Stomach smooth muscle (tissue), 2 donors: ENCODE measurements around the gene FOXJ3.

Experiments
- H3K27ac ChIP-seq: one replicate; pipeline ENCODE4 v1.7.0; 2013; ENCODE audit warnings: mild to moderate bottlenecking, low read length, inconsistent platforms
- H3K27me3 ChIP-seq, 2 donors: one replicate each; pipeline ENCODE4 v1.7.0; 2013; ENCODE audit warnings: low read length in 2 of 2; ENCODE audit not compliant: insufficient read depth in 2 of 2, control insufficient read depth in 1 of 2
- H3K36me3 ChIP-seq, 2 donors: one replicate each; pipeline ENCODE4 v1.7.0; 2013; ENCODE audit warnings: low read length in 2 of 2; ENCODE audit not compliant: control insufficient read depth in 2 of 2, insufficient read depth in 2 of 2
- H3K4me1 ChIP-seq: one replicate; pipeline ENCODE4 v1.7.0; 2013; ENCODE audit warnings: low read length; ENCODE audit not compliant: control insufficient read depth, insufficient read depth
- H3K4me3 ChIP-seq, 2 donors: one replicate each; pipeline ENCODE4 v1.7.0; 2013; ENCODE audit warnings: low read length in 2 of 2
- H3K9ac ChIP-seq, 2 donors: one replicate each; pipeline ENCODE4 v1.7.0; 2013; ENCODE audit warnings: low read length in 2 of 2, mild to moderate bottlenecking in 1 of 2
- H3K9me3 ChIP-seq, 2 donors: one replicate each; pipeline ENCODE4 v1.7.0; 2013; ENCODE audit warnings: low read length in 2 of 2; ENCODE audit not compliant: control insufficient read depth in 2 of 2
- donor health status: healthy.
- donor health status: Pancreatic carcinoma.

FOXJ3 gene

DNA sequence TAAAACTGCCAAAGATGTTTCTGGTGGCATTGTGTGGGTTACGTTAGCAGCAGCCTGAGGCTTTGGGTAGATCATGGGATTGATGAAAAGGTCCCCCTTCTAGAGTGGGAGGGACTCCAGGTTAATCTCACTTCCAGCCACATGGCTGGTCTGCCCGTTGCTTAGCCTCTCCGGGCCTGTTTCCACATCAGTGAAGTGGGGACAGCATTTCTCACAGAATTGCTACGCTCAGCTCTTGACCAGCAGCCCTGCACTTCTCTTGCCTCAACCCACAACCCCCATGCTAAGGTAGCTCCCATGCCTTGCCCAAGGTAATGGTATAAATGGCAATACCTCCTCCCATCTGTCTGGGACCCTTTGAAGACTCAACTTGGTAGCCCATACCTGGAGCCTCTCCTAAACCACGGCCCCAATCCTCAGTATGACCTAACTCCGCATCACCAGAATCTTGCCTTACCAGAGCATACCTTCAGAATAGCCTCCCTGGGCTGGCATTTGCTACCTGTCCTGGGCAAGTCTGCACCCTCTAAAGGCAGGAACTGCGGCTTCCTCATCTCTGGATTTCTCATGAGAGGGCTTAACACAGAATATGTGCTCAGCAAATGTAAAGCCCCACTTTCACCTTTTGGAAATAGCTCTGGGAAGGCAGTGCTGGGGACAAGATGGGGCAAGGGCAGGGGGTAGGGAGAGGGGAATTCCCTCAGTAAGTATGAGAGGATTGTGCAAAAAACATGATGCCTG lies 159.6 kb downstream of the FOXJ3 start:
- H3K4me1 ChIP-seq: peaks cover 22% of the 10 kb centered on the region

DNA sequence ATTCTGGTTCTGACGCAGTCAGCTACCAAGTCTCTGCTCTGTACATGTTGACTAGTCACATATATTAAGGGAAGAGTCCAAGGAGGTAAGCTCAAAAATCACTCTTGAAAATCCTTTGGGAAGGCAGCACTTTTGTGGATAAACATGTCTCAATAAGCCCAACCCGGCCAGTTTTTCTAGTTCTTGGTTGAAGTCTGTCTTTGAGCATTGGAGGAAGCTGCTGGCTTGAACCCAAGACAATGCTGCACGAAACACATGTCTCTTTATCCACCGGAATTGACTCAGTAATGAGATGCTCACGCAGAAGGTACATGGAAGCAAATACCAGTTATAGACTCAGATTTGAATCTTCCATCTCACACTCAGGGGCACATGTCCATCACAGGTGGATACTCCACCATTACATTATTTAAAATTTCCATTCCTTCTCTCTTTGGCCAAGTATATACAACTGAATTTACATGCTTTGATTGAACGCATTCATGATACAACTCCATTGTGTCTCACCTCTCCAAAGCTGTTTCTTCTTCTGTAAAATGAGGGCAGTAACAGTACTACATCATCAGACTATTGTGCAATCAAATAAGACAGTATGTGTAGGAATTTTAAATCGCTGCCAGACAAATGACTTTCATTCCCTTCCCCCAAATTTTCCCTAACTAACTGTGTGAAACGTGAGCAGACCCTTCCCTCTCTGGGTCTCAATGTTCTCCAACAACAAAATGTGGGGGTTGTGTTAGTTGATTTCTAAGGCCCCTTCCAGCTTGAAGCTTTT lies 160.9 kb downstream of the FOXJ3 start:
- Histone ChIP-seq H3K27ac (no peak overlapping the region), H3K27me3 (peaks cover 0 to 3% of the 10 kb centered on the region in 2 donors), H3K4me1 (peaks cover 17% of the 10 kb centered on the region), H3K36me3 (peaks cover 0 to 4% of the 10 kb centered on the region in 2 donors), H3K9me3 (no peaks in the 10 kb centered on the region), H3K4me3 (no peak overlapping the region), H3K9ac (no peak overlapping the region)

More for the DNA sequence above, 159.6 kb downstream of the FOXJ3 start:
- peaks cover 0 to under 1% of the 10 kb centered on the region in 2 donors for H3K27me3 ChIP-seq
- H3K9ac ChIP-seq: no peak overlapping the region
- peaks cover 0 to 4% of the 10 kb centered on the region in 2 donors for H3K36me3 ChIP-seq
- no peak overlapping the region for H3K4me3 ChIP-seq
- H3K27ac ChIP-seq: no peak overlapping the region
- no peaks in the 10 kb centered on the region for H3K9me3 ChIP-seq

GRCh38 chr1:42173155-42173933 lies 161.7 kb downstream of the FOXJ3 start:
- Histone ChIP-seq H3K4me1 (peaks cover 17% of the 10 kb centered on the region), H3K9ac (peak overlapping the region in 1 of 2 donors; percentile 29), H3K4me3 (no peak overlapping the region), H3K36me3 (peaks cover 0 to 4% of the 10 kb centered on the region in 2 donors), H3K27ac (peak overlapping the region; percentile 41), H3K27me3 (peaks cover 0 to 3% of the 10 kb centered on the region in 2 donors), H3K9me3 (no peaks in the 10 kb centered on the region)

DNA sequence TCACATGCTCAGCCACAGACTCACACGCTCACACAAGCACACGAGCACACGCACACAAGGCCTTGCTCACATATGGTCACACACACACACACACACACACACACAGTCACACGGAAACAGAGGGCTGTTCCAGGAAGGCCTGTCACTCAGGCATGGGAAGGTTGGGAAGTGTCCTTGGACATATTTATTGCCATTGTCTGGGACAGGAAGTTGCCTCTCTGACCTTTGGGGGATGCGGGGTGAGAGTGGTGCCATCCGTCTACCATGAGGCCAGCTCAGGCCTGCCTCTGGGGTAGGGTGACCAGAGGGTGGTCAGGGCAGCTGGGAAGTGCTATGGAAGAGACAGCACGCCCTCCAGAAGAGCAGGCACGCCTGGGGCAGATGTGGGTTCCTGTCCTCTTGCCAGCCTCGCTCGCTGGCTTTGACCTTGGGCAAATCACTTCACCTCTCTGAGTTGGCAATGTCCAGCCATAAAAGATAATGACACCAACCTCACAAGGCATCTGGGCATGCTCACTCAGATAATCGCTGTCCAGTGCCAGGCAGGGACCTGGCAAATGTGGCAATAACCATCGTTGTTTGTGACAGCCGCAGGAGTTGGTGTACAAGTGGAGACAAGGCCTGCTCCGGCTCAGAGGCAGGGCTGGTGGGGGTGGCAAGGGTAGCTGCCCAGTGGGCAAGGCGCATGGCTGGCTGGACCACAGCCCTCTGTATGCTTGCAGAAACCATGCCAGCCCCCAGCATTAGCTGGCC lies 162.5 kb downstream of the FOXJ3 start:
- Histone ChIP-seq H3K9ac (peak overlapping the region in 1 of 2 donors; percentile 29), H3K4me1 (peaks cover 15% of the 10 kb centered on the region), H3K36me3 (peaks cover 0 to 4% of the 10 kb centered on the region in 2 donors), H3K9me3 (no peaks in the 10 kb centered on the region), H3K27ac (peak overlapping the region; percentile 41), H3K27me3 (peaks cover 0 to 3% of the 10 kb centered on the region in 2 donors), H3K4me3 (no peak overlapping the region)

- H3K27me3 ChIP-seq: peaks cover 0 to 3% of the 10 kb centered on the region in 2 donors
- H3K27ac ChIP-seq: peak overlapping the region; percentile 41
- H3K4me1 ChIP-seq: peaks cover 14% of the 10 kb centered on the region
- H3K36me3 ChIP-seq: peaks cover 0 to 4% of the 10 kb centered on the region in 2 donors
- no peak overlapping the region for H3K4me3 ChIP-seq
- no peak overlapping the region for H3K9ac ChIP-seq
- H3K9me3 ChIP-seq: no peaks in the 10 kb centered on the region
Observed at GRCh38 chr1:42171679-42172266, 163.3 kb downstream of the FOXJ3 start.

- peaks cover 0 to 4% of the 10 kb centered on the region in 2 donors for H3K36me3 ChIP-seq
- no peaks in the 10 kb centered on the region for H3K9me3 ChIP-seq
- H3K9ac ChIP-seq: no peak overlapping the region
- H3K27me3 ChIP-seq: peaks cover 3 to 5% of the 10 kb centered on the region in 2 donors
- no peak overlapping the region for H3K27ac ChIP-seq
- no peak overlapping the region for H3K4me3 ChIP-seq
- H3K4me1 ChIP-seq: peaks cover 14% of the 10 kb centered on the region
Observed at GRCh38 chr1:42170779-42171621, 164.0 kb downstream of the FOXJ3 start.

- H3K27me3 ChIP-seq: peaks cover 3 to 6% of the 10 kb centered on the region in 2 donors
- H3K36me3 ChIP-seq: no peaks in the 10 kb centered on the region
- no peak overlapping the region for H3K4me3 ChIP-seq
- H3K27ac ChIP-seq: no peak overlapping the region
- H3K4me1 ChIP-seq: peaks cover 21% of the 10 kb centered on the region
- H3K9ac ChIP-seq: no peak overlapping the region
- H3K9me3 ChIP-seq: no peaks in the 10 kb centered on the region
Observed at GRCh38 chr1:42168763-42169162, 166.3 kb downstream of the FOXJ3 start.

GRCh38 chr1:42168391-42168670 lies 166.7 kb downstream of the FOXJ3 start:
- H3K27ac ChIP-seq: no peak overlapping the region
- H3K9ac ChIP-seq: no peak overlapping the region
- peaks cover 17% of the 10 kb centered on the region for H3K4me1 ChIP-seq
- no peaks in the 10 kb centered on the region for H3K9me3 ChIP-seq
- H3K27me3 ChIP-seq: peaks cover 3 to 6% of the 10 kb centered on the region in 2 donors
- H3K4me3 ChIP-seq: no peak overlapping the region
- H3K36me3 ChIP-seq: no peaks in the 10 kb centered on the region

GRCh38 chr1:42167611-42168390 lies 167.2 kb downstream of the FOXJ3 start:
- Histone ChIP-seq H3K4me3 (no peak overlapping the region), H3K4me1 (peaks cover 12% of the 10 kb centered on the region), H3K27me3 (peaks cover 3 to 7% of the 10 kb centered on the region in 2 donors), H3K36me3 (no peaks in the 10 kb centered on the region), H3K9ac (no peak overlapping the region), H3K27ac (no peak overlapping the region), H3K9me3 (no peaks in the 10 kb centered on the region)
